Measurements from ENCODE around the gene VCPKMT. TPM values are rescaled to one million over a fixed set of nuclear protein-coding genes. Genes with fewer than 3 reads are reported as not detected.

VCPKMT gene
- total RNA-seq, 1 experiment from 2014 or later: 8.2 TPM

- 0 out of 2 replicates have a peak, but pooled peaks cover under 1% of the 10 kb centered on the region for H3K4me1 ChIP-seq (ENCODE audit: insufficient read depth, low read length)
- CTCF ChIA-PET: no interaction called here
- no peak overlapping the region for H3K4me2 ChIP-seq (ENCODE audit: low read length)
- H3K36me3 ChIP-seq (ENCODE audit: low read depth, low read length): no peaks in the 10 kb centered on the region
- no peak overlapping the region for H3K27ac ChIP-seq (ENCODE audit: low read length)
- no peaks in the 10 kb centered on the region for H4K20me1 ChIP-seq (ENCODE audit: low read length)
- DNase-seq (no peak), ATAC-seq (no peak)
- BruUV-seq (replicated peaks): no TSS peak
- POLR2A ChIA-PET (ENCODE audit: unreplicated experiment): no interaction called here
- H3K4me3 ChIP-seq (ENCODE audit: low read length): no peak overlapping the region
- H2AFZ ChIP-seq (ENCODE audit: low read length): no peak overlapping the region
- H3F3A ChIP-seq (ENCODE audit: low read length, unreplicated experiment): no peaks in the 10 kb centered on the region
- no peaks in the 10 kb centered on the region for H3K9me2 ChIP-seq (replicated peaks; ENCODE audit: low read length)
- intact Hi-C loops (cut with micrococcal nuclease): no loop called here
- no peak for TF ChIP-seq EZH2phosphoT487 (IDR thresholded peaks at IDR 0.05; ENCODE audit: borderline replicate concordance, low read length)
- TF ChIP-seq CTCF (conservative IDR thresholded peaks at IDR 0.05; ENCODE audit: low read depth, low read length): no peak
- no peak for TF ChIP-seq EZH2 (IDR thresholded peaks at IDR 0.05; ENCODE audit: low read length, unreplicated experiment)
- H3K9me3 ChIP-seq (ENCODE audit: low read length): no peaks in the 10 kb centered on the region
- H3K27me3 ChIP-seq (ENCODE audit: low read length): no peaks in the 10 kb centered on the region
- H3K79me2 ChIP-seq (ENCODE audit: low read length): no peaks in the 10 kb centered on the region
- H3K9ac ChIP-seq (ENCODE audit: low read length): no peak overlapping the region
Observed at GRCh38 chr14:50091240-50091913, 25.0 kb downstream of the VCPKMT start.

GRCh38 chr14:50089208-50089607, 27.2 kb downstream of the VCPKMT start:
- DNase-seq: no peak
- Histone ChIP-seq H3K4me2 (ENCODE audit: low read length) (no peak overlapping the region), H3K9me2 (replicated peaks; ENCODE audit: low read length) (no peaks in the 10 kb centered on the region), H3K79me2 (ENCODE audit: low read length) (no peaks in the 10 kb centered on the region), H3K27me3 (ENCODE audit: low read length) (no peaks in the 10 kb centered on the region), H3K36me3 (ENCODE audit: low read depth, low read length) (no peaks in the 10 kb centered on the region), H2AFZ (ENCODE audit: low read length) (no peak overlapping the region), H4K20me1 (ENCODE audit: low read length) (no peaks in the 10 kb centered on the region), H3K4me1 (ENCODE audit: insufficient read depth, low read length) (0 out of 2 replicates have a peak, but pooled peaks cover 4% of the 10 kb centered on the region), H3F3A (ENCODE audit: low read length, unreplicated experiment) (no peaks in the 10 kb centered on the region), H3K4me3 (ENCODE audit: low read length) (no peak overlapping the region), H3K9ac (ENCODE audit: low read length) (no peak overlapping the region), H3K27ac (ENCODE audit: low read length) (no peak overlapping the region), H3K9me3 (ENCODE audit: low read length) (no peaks in the 10 kb centered on the region)
- ChIA-PET CTCF (no interaction called here), POLR2A (ENCODE audit: unreplicated experiment) (interaction anchor here (0.6 kb wide), 1 partner anchor 76 kb away, joined by 4 read pairs; no protein-coding TSS in a partner anchor)
- intact Hi-C loops (cut with micrococcal nuclease): no loop called here
- TF ChIP-seq EZH2 (IDR thresholded peaks at IDR 0.05; ENCODE audit: low read length, unreplicated experiment): no peak
- TF ChIP-seq EZH2phosphoT487 (IDR thresholded peaks at IDR 0.05; ENCODE audit: borderline replicate concordance, low read length): no peak
- TF ChIP-seq CTCF (conservative IDR thresholded peaks at IDR 0.05; ENCODE audit: low read depth, low read length): no peak
- BruUV-seq (replicated peaks): no TSS peak
- no peak for ATAC-seq

GRCh38 chr14:50088731-50089130, 27.6 kb downstream of the VCPKMT start:
- BruUV-seq (replicated peaks): no TSS peak
- no peaks in the 10 kb centered on the region for H3K36me3 ChIP-seq (ENCODE audit: low read depth, low read length)
- no peak overlapping the region for H3K4me3 ChIP-seq (ENCODE audit: low read length)
- TF ChIP-seq EZH2phosphoT487 (IDR thresholded peaks at IDR 0.05; ENCODE audit: borderline replicate concordance, low read length): no peak
- no peak for TF ChIP-seq EZH2 (IDR thresholded peaks at IDR 0.05; ENCODE audit: low read length, unreplicated experiment)
- no peak for TF ChIP-seq CTCF (conservative IDR thresholded peaks at IDR 0.05; ENCODE audit: low read depth, low read length)
- H3K4me1 ChIP-seq (ENCODE audit: insufficient read depth, low read length): 0 out of 2 replicates have a peak, but pooled peaks cover 4% of the 10 kb centered on the region
- H3K9me2 ChIP-seq (replicated peaks; ENCODE audit: low read length): no peaks in the 10 kb centered on the region
- H3K9ac ChIP-seq (ENCODE audit: low read length): no peak overlapping the region
- no peaks in the 10 kb centered on the region for H3K79me2 ChIP-seq (ENCODE audit: low read length)
- POLR2A ChIA-PET (ENCODE audit: unreplicated experiment): interaction anchor here (0.6 kb wide), 1 partner anchor 76 kb away, joined by 4 read pairs; no protein-coding TSS in a partner anchor
- CTCF ChIA-PET: no interaction called here
- intact Hi-C loops (cut with micrococcal nuclease): no loop called here
- no peaks in the 10 kb centered on the region for H3K9me3 ChIP-seq (ENCODE audit: low read length)
- no peak for ATAC-seq
- H3K27me3 ChIP-seq (ENCODE audit: low read length): no peaks in the 10 kb centered on the region
- no peak for DNase-seq
- no peaks in the 10 kb centered on the region for H3F3A ChIP-seq (ENCODE audit: low read length, unreplicated experiment)
- H3K27ac ChIP-seq (ENCODE audit: low read length): no peak overlapping the region
- H2AFZ ChIP-seq (ENCODE audit: low read length): no peak overlapping the region
- no peaks in the 10 kb centered on the region for H4K20me1 ChIP-seq (ENCODE audit: low read length)
- no peak overlapping the region for H3K4me2 ChIP-seq (ENCODE audit: low read length)

Measured in PC-3 (cell line).